ENCODE measurements around the gene AP4M1. TPM values are rescaled to one million over a fixed set of nuclear protein-coding genes. Genes with fewer than 3 reads are reported as not detected.
A peak's percentile ranks its signal among the peaks of the same experiment; 100 is the strongest.

AP4M1 gene
- total and polyA plus RNA-seq, 2 experiments from 2014 or later: 17.4 to 22.8 TPM

DNA sequence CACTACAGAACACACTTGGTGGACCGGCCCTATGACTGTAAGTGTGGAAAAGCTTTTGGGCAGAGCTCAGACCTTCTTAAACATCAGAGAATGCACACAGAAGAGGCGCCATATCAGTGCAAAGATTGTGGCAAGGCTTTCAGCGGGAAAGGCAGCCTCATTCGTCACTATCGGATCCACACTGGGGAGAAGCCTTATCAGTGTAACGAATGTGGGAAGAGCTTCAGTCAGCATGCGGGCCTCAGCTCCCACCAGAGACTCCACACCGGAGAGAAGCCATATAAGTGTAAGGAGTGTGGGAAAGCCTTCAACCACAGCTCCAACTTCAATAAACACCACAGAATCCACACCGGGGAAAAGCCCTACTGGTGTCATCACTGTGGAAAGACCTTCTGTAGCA, 37.3 kb upstream of the AP4M1 start:
- H4K20me1 ChIP-seq (ENCODE audit: insufficient read depth, poor library complexity, severe bottlenecking): no peaks in the 10 kb centered on the region
- H3K9me2 ChIP-seq (replicated peaks; ENCODE audit: insufficient read depth): no peaks in the 10 kb centered on the region
- no peaks in the 10 kb centered on the region for H3K9me3 ChIP-seq (ENCODE audit: low read depth)
- no peak overlapping the region for H3K4me3 ChIP-seq
- whole genome bisulfite sequencing (ENCODE audit: low lambda C conversion rate, missing lambda C conversion rate): 92% methylated on average over 9 of the region's 9 CpGs
- no peaks in the 10 kb centered on the region for H3K27me3 ChIP-seq
- no peaks in the 10 kb centered on the region for H3K4me1 ChIP-seq (ENCODE audit: insufficient read depth)
- no peak for DNase-seq (ENCODE audit: low spot score)
- TF ChIP-seq CTCF (IDR thresholded peaks at IDR 0.05; ENCODE audit: poor library complexity) (no peak), EZH2phosphoT487 (IDR thresholded peaks at IDR 0.05; ENCODE audit: low read depth, severe bottlenecking, unreplicated experiment) (no peak), EZH2 (IDR thresholded peaks at IDR 0.05; ENCODE audit: borderline replicate concordance) (no peak)
- no peak overlapping the region for H3K4me2 ChIP-seq
- no peak overlapping the region for H3K27ac ChIP-seq
- H2AFZ ChIP-seq: no peak overlapping the region
- H3K36me3 ChIP-seq (replicated peaks; ENCODE audit: insufficient read depth, low read depth): no peaks in the 10 kb centered on the region
- no peaks in the 10 kb centered on the region for H3K79me2 ChIP-seq

DNA sequence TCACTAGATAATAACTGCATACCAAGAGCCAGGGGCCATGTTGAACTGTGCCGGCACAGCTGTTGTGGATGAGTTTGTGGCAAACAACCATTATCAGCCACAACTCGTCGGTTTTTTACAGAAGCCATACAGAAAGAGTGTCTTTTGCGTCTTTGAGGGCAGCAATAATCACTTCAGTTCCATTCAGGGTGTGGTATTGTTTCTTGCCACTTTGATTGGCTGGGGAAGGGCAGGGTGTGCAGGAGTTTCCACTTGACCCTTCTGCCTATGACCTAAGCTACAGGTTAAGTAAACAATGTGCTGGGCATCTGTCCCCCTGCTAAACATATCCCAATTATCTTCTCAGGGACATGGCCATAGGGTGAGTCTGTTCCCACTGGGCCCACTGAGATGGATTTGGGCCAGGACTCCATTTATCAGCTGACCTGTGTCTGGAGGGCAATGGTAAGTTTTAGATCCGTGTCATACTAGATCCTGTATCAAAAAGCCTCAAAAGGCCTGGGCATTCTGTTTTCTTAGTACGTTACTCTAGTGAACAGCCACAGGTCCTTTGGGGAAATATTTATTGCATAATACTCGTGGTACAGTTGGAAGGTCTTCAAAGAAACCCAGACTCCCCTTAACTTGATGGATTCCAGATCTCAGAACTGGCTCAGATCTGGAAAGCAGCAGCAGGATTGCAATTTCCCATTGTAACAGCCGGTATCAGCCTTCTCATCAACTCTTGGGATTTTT, 35.8 kb upstream of the AP4M1 start:
- peaks cover 4% of the 10 kb centered on the region for H3K79me2 ChIP-seq

GRCh38 chr7:100066953-100067352, 34.5 kb upstream of the AP4M1 start:
- H4K20me1 ChIP-seq (ENCODE audit: insufficient read depth, poor library complexity, severe bottlenecking): no peaks in the 10 kb centered on the region
- no peaks in the 10 kb centered on the region for H3K27me3 ChIP-seq
- peaks cover 24% of the 10 kb centered on the region for H3K9me3 ChIP-seq (ENCODE audit: low read depth)
- TF ChIP-seq CTCF (IDR thresholded peaks at IDR 0.05; ENCODE audit: poor library complexity) (no peak), EZH2phosphoT487 (IDR thresholded peaks at IDR 0.05; ENCODE audit: low read depth, severe bottlenecking, unreplicated experiment) (no peak), EZH2 (IDR thresholded peaks at IDR 0.05; ENCODE audit: borderline replicate concordance) (no peak)
- H3K79me2 ChIP-seq: peaks cover 9% of the 10 kb centered on the region
- H3K9me2 ChIP-seq (replicated peaks; ENCODE audit: insufficient read depth): no peaks in the 10 kb centered on the region
- peaks cover 16% of the 10 kb centered on the region for H3K36me3 ChIP-seq (replicated peaks; ENCODE audit: insufficient read depth, low read depth)
- no peaks in the 10 kb centered on the region for H3K4me1 ChIP-seq (ENCODE audit: insufficient read depth)
- H3K4me3 ChIP-seq: no peak overlapping the region
- no peak overlapping the region for H3K27ac ChIP-seq
- no peak for DNase-seq (ENCODE audit: low spot score)
- 86% methylated on average over 7 of the region's 7 CpGs for WGBS (ENCODE audit: low lambda C conversion rate, missing lambda C conversion rate)
- no peak overlapping the region for H2AFZ ChIP-seq
- no peak overlapping the region for H3K4me2 ChIP-seq

More for the DNA sequence above, 35.8 kb upstream of the AP4M1 start:
- no peak for TF ChIP-seq EZH2 (IDR thresholded peaks at IDR 0.05; ENCODE audit: borderline replicate concordance)
- TF ChIP-seq EZH2phosphoT487 (IDR thresholded peaks at IDR 0.05; ENCODE audit: low read depth, severe bottlenecking, unreplicated experiment): no peak
- TF ChIP-seq CTCF (IDR thresholded peaks at IDR 0.05; ENCODE audit: poor library complexity): no peak
- Histone ChIP-seq H3K4me3 (no peak overlapping the region), H2AFZ (no peak overlapping the region), H3K36me3 (replicated peaks; ENCODE audit: insufficient read depth, low read depth) (peaks cover 2% of the 10 kb centered on the region), H3K4me2 (no peak overlapping the region), H3K9me3 (ENCODE audit: low read depth) (peaks cover 10% of the 10 kb centered on the region), H3K27me3 (no peaks in the 10 kb centered on the region), H3K9me2 (replicated peaks; ENCODE audit: insufficient read depth) (no peaks in the 10 kb centered on the region), H3K4me1 (ENCODE audit: insufficient read depth) (no peaks in the 10 kb centered on the region), H4K20me1 (ENCODE audit: insufficient read depth, poor library complexity, severe bottlenecking) (no peaks in the 10 kb centered on the region), H3K27ac (peak overlapping the region; percentile 56)
- WGBS (ENCODE audit: low lambda C conversion rate, missing lambda C conversion rate): 51% methylated on average over 8 of the region's 8 CpGs
- peak; percentile 60 for DNase-seq (ENCODE audit: low spot score)
